GM23248 (cell line): ENCODE results near the gene MARCHF3. TPM values are rescaled to one million over a fixed set of nuclear protein-coding genes. Genes with fewer than 3 reads are reported as not detected.

ENCODE experiments used
- DNase-seq: peaks from one replicate; pipeline ENCODE4 v3.0.0-alpha.2; 2015
- H2AFZ ChIP-seq: fragments of 200-600 bp; sonication (generic); 2 replicates; pipeline ENCODE4 v1.6.1; 2016; ENCODE audit warnings: antibody characterized with exemption
- H3F3A ChIP-seq: fragments of 200-600 bp; sonication (generic); 2 replicates; pipeline ENCODE4 v1.6.1; 2016; ENCODE audit warnings: mild to moderate bottlenecking, antibody characterized with exemption, mixed run types; ENCODE audit not compliant: insufficient read depth
- H3K27ac ChIP-seq: fragments of 200-600 bp; sonication (generic); 2 replicates; pipeline ENCODE4 v1.5.1; 2016; ENCODE audit warnings: mild to moderate bottlenecking
- H3K27me3 ChIP-seq: fragments of 200-600 bp; sonication (generic); replicated peaks from 2 replicates; pipeline ENCODE4 v1.6.1; 2016; ENCODE audit warnings: mild to moderate bottlenecking; ENCODE audit not compliant: insufficient read depth
- H3K36me3 ChIP-seq: fragments of 200-600 bp; sonication (generic); 2 replicates; pipeline ENCODE4 v1.6.1; 2016; ENCODE audit warnings: low read depth, mild to moderate bottlenecking
- H3K4me1 ChIP-seq: fragments of 200-600 bp; sonication (generic); 2 replicates; pipeline ENCODE4 v1.6.1; 2016; ENCODE audit warnings: mild to moderate bottlenecking; ENCODE audit not compliant: insufficient read depth
- H3K4me2 ChIP-seq: fragments of 200-600 bp; sonication (generic); one replicate; pipeline ENCODE4 v1.6.1; 2016; ENCODE audit warnings: mild to moderate bottlenecking; ENCODE audit not compliant: unreplicated experiment
- H3K4me3 ChIP-seq: fragments of 200-600 bp; sonication (generic); 2 replicates; pipeline ENCODE4 v1.5.1; 2016; ENCODE audit warnings: mild to moderate bottlenecking
- H3K79me2 ChIP-seq: fragments of 200-600 bp; sonication (generic); 2 replicates; pipeline ENCODE4 v1.6.1; 2016; ENCODE audit warnings: mild to moderate bottlenecking; ENCODE audit not compliant: insufficient read depth
- H3K9ac ChIP-seq: fragments of 200-600 bp; sonication (generic); 2 replicates; pipeline ENCODE4 v1.6.1; 2016; ENCODE audit warnings: mild to moderate bottlenecking
- H3K9me2 ChIP-seq: fragments of 200-600 bp; sonication (generic); 2 replicates; pipeline ENCODE4 v1.6.1; 2016; ENCODE audit warnings: mixed run types, mild to moderate bottlenecking, moderate library complexity; ENCODE audit not compliant: insufficient read depth
- H3K9me3 ChIP-seq: fragments of 200-600 bp; sonication (generic); one replicate; pipeline ENCODE4 v1.6.1; 2017; ENCODE audit warnings: low read depth
- H4K20me1 ChIP-seq: fragments of 200-600 bp; sonication (generic); 2 replicates; pipeline ENCODE4 v1.6.0; 2016; ENCODE audit not compliant: insufficient read depth
- EZH2 ChIP-seq: fragments of 200-600 bp; sonication (generic); IDR thresholded peaks from 2 replicates; pipeline ENCODE4 v1.6.1; 2018; ENCODE audit warnings: antibody characterized with exemption, mild to moderate bottlenecking; ENCODE audit not compliant: insufficient read depth, poor library complexity, severe bottlenecking
- EZH2phosphoT487 ChIP-seq: fragments of 200-600 bp; sonication (generic); IDR thresholded peaks from 2 replicates; pipeline ENCODE4 v1.6.1; 2018; ENCODE audit warnings: antibody characterized with exemption, moderate library complexity, mild to moderate bottlenecking, low read depth; ENCODE audit not compliant: insufficient read depth
- WGBS, 2 experiments: methylation state at CpG; one replicate each; pipeline ENCODE4 v1.1.6; 2015 to 2017; ENCODE audit warnings: low lambda C conversion rate in 2 of 2, low coverage in 1 of 2; ENCODE audit errors: missing lambda C conversion rate in 2 of 2; 5-methylcytosine and 5-hydroxymethylcytosine counted together
- in situ Hi-C: fragments of 300-500 bp; cut with MboI; formaldehyde crosslinking; loops from 2 replicates; pipeline ENCODE4 v1.15.0; 2020
- polyA plus RNA-seq: library from polyadenylated mRNA; unstranded; fragments of >200 nt; fragmentation: Nextera tagmentation; extraction: Ambion mirVana; gene quantifications from 2 replicates; pipeline ENCODE4 v1.2.1, GENCODE V29; 2016
- total RNA-seq: library from RNA; depleted of rRNA; stranded (reverse); fragments of >200 nt; shearing (Covaris generic); gene quantifications from 2 replicates; pipeline ENCODE4 v1.2.3, GENCODE V29; 2014

Gene MARCHF3
- total and polyA plus RNA-seq, 2 experiments from 2014 or later: 3.8 to 5.8 TPM

- Histone ChIP-seq H3K9me2 (no peaks in the 10 kb centered on the region), H3K27ac (no peak overlapping the region; the same call in 1 of the 2 replicates), H3K9me3 (no peaks in the 10 kb centered on the region), H3K36me3 (no peaks in the 10 kb centered on the region), H3K4me3 (no peak overlapping the region), H3K27me3 (no peaks in the 10 kb centered on the region), H3K79me2 (no peaks in the 10 kb centered on the region), H3K9ac (no peak overlapping the region), H4K20me1 (no peaks in the 10 kb centered on the region), H3K4me2 (peak overlapping the region; percentile 56), H2AFZ (no peak overlapping the region), H3K4me1 (peaks cover 37% of the 10 kb centered on the region), H3F3A (peaks cover 44% of the 10 kb centered on the region)
- in situ Hi-C loops: no loop called here
- 91% methylated on average over 2 of the region's 2 CpGs for WGBS, 2 experiments
- DNase-seq: no peak
- no peak for TF ChIP-seq EZH2
- no peak for TF ChIP-seq EZH2phosphoT487
Observed at GRCh38 chr5:127011961-127012644, 18.3 kb downstream of the MARCHF3 start.

GRCh38 chr5:127011153-127011552, 19.2 kb downstream of the MARCHF3 start:
- Histone ChIP-seq H3K9ac (no peak overlapping the region), H3K27ac (peak overlapping the region; percentile 65), H4K20me1 (no peaks in the 10 kb centered on the region), H3K79me2 (no peaks in the 10 kb centered on the region), H3K27me3 (no peaks in the 10 kb centered on the region), H3K4me3 (peak overlapping the region; percentile 6; the same call in 1 of the 2 replicates), H3K4me1 (peaks cover 45% of the 10 kb centered on the region), H3F3A (peaks cover 44% of the 10 kb centered on the region), H3K4me2 (peak overlapping the region; percentile 56), H3K9me2 (no peaks in the 10 kb centered on the region), H3K36me3 (no peaks in the 10 kb centered on the region), H3K9me3 (no peaks in the 10 kb centered on the region), H2AFZ (no peak overlapping the region)
- TF ChIP-seq EZH2 (no peak), EZH2phosphoT487 (no peak)
- 0 to 3% methylated on average over 4 of the region's 4 CpGs for WGBS, 2 experiments
- in situ Hi-C loops: no loop called here
- peak; percentile 98 for DNase-seq

GRCh38 chr5:127010362-127010761, 20.0 kb downstream of the MARCHF3 start:
- DNase-seq: peak; percentile 63
- no peaks in the 10 kb centered on the region for H4K20me1 ChIP-seq
- no peaks in the 10 kb centered on the region for H3K79me2 ChIP-seq
- H3K9ac ChIP-seq: no peak overlapping the region; the same call in 1 of the 2 replicates
- TF ChIP-seq EZH2phosphoT487 (no peak), EZH2 (no peak)
- H3K36me3 ChIP-seq: no peaks in the 10 kb centered on the region
- 0 out of 2 replicates have a peak overlapping the region, but pooled peaks have one; percentile 6 for H3K4me3 ChIP-seq
- H2AFZ ChIP-seq: no peak overlapping the region
- peaks cover 45% of the 10 kb centered on the region for H3K4me1 ChIP-seq
- H3F3A ChIP-seq: peaks cover 44% of the 10 kb centered on the region
- H3K27me3 ChIP-seq: no peaks in the 10 kb centered on the region
- H3K4me2 ChIP-seq: peak overlapping the region; percentile 56
- peak overlapping the region; percentile 65 for H3K27ac ChIP-seq
- no peaks in the 10 kb centered on the region for H3K9me3 ChIP-seq
- in situ Hi-C loops: no loop called here
- 18 to 19% methylated on average over 2 of the region's 2 CpGs for WGBS, 2 experiments
- no peaks in the 10 kb centered on the region for H3K9me2 ChIP-seq

GRCh38 chr5:127009784-127010183, 20.6 kb downstream of the MARCHF3 start:
- TF ChIP-seq EZH2 (no peak), EZH2phosphoT487 (no peak)
- H3K79me2 ChIP-seq: no peaks in the 10 kb centered on the region
- no peak overlapping the region for H3K4me2 ChIP-seq
- H3K9me3 ChIP-seq: no peaks in the 10 kb centered on the region
- DNase-seq: no peak
- H2AFZ ChIP-seq: no peak overlapping the region
- H4K20me1 ChIP-seq: no peaks in the 10 kb centered on the region
- in situ Hi-C loops: no loop called here
- peaks cover 44% of the 10 kb centered on the region for H3F3A ChIP-seq
- 97 to 100% methylated on average over 1 of the region's 1 CpG for WGBS, 2 experiments
- peak overlapping the region; percentile 65 for H3K27ac ChIP-seq
- H3K27me3 ChIP-seq: no peaks in the 10 kb centered on the region
- no peaks in the 10 kb centered on the region for H3K36me3 ChIP-seq
- H3K9me2 ChIP-seq: no peaks in the 10 kb centered on the region
- H3K9ac ChIP-seq: no peak overlapping the region
- H3K4me3 ChIP-seq: no peak overlapping the region
- peaks cover 45% of the 10 kb centered on the region for H3K4me1 ChIP-seq
